HepG2 (cell line): ENCODE results near the gene RPTOR. TPM values are rescaled to one million over a fixed set of nuclear protein-coding genes. Genes with fewer than 3 reads are reported as not detected.

Experiments
- ATM ChIP-seq: fragments of 450-650 bp; IDR thresholded peaks from 2 replicates; pipeline ENCODE4 v1.7.1; 2017; ENCODE audit warnings: mild to moderate bottlenecking, borderline replicate concordance
- ETV6 ChIP-seq: sonication (generic); formaldehyde crosslinking; conservative IDR thresholded peaks from 2 replicates; pipeline ENCODE4 v1.4.0; 2020; ENCODE audit warnings: missing genetic modification reagents
- GTF3A ChIP-seq: sonication (generic); formaldehyde crosslinking; conservative IDR thresholded peaks from 2 replicates; pipeline ENCODE4 v1.4.0; 2020; ENCODE audit warnings: mild to moderate bottlenecking, missing genetic modification reagents
- HINFP ChIP-seq: sonication (generic); formaldehyde crosslinking; IDR thresholded peaks from 2 replicates; pipeline ENCODE4 v1.4.0; 2020; ENCODE audit warnings: low read depth, mild to moderate bottlenecking, missing genetic modification reagents
- HMG20A ChIP-seq: IDR thresholded peaks from 2 replicates; pipeline ENCODE4 v1.6.1; 2016; ENCODE audit warnings: borderline replicate concordance
- HNF4A ChIP-seq: sonication (generic); formaldehyde crosslinking; IDR thresholded peaks from 2 replicates; pipeline ENCODE4 v1.4.0; 2020; ENCODE audit warnings: missing genetic modification reagents
- IRX3 ChIP-seq: sonication (generic); formaldehyde crosslinking; IDR thresholded peaks from 2 replicates; pipeline ENCODE4 v1.8.1; 2023; ENCODE audit warnings: mild to moderate bottlenecking, low read depth, missing genetic modification reagents, borderline replicate concordance
- PATZ1 ChIP-seq: sonication (generic); formaldehyde crosslinking; IDR thresholded peaks from 2 replicates; pipeline ENCODE4 v1.4.0; 2020; ENCODE audit warnings: missing genetic modification reagents
- PITX1 ChIP-seq: sonication (generic); formaldehyde crosslinking; IDR thresholded peaks from 2 replicates; pipeline ENCODE4 v1.5.1; 2020; ENCODE audit warnings: mild to moderate bottlenecking, missing genetic modification reagents
- SIX4 ChIP-seq: sonication (generic); formaldehyde crosslinking; IDR thresholded peaks from 2 replicates; pipeline ENCODE4 v1.4.0; 2020; ENCODE audit warnings: missing genetic modification reagents
- TFE3 ChIP-seq: IDR thresholded peaks from 2 replicates; pipeline ENCODE4 v1.6.1; 2016
- ZBTB4 ChIP-seq: sonication (generic); formaldehyde crosslinking; IDR thresholded peaks from 2 replicates; pipeline ENCODE4 v1.4.0; 2020; ENCODE audit warnings: missing genetic modification reagents, mild to moderate bottlenecking, borderline replicate concordance
- ZBTB46 ChIP-seq: sonication (generic); formaldehyde crosslinking; IDR thresholded peaks from 2 replicates; pipeline ENCODE4 v1.4.0; 2020; ENCODE audit warnings: mild to moderate bottlenecking, missing genetic modification reagents, borderline replicate concordance
- ZBTB7B ChIP-seq: sonication (generic); formaldehyde crosslinking; IDR thresholded peaks from 2 replicates; pipeline ENCODE4 v1.4.0; 2020; ENCODE audit warnings: missing genetic modification reagents
- ZMYM2 ChIP-seq: sonication (generic); formaldehyde crosslinking; IDR thresholded peaks from 2 replicates; pipeline ENCODE4 v1.8.0; 2022; ENCODE audit warnings: mild to moderate bottlenecking, missing genetic modification reagents
- ZNF124 ChIP-seq: sonication (generic); formaldehyde crosslinking; IDR thresholded peaks from 2 replicates; pipeline ENCODE4 v1.4.0; 2020; ENCODE audit warnings: missing genetic modification reagents
- ZNF430 ChIP-seq: sonication (generic); formaldehyde crosslinking; IDR thresholded peaks from 2 replicates; pipeline ENCODE4 v1.9.0; 2021; ENCODE audit warnings: mild to moderate bottlenecking, missing genetic modification reagents
- ZNF577 ChIP-seq: sonication (generic); formaldehyde crosslinking; IDR thresholded peaks from 2 replicates; pipeline ENCODE4 v1.4.0; 2020; ENCODE audit warnings: mild to moderate bottlenecking, low read depth, missing genetic modification reagents, borderline replicate concordance
- ZNF598 ChIP-seq: sonication (generic); formaldehyde crosslinking; IDR thresholded peaks from 2 replicates; pipeline ENCODE4 v1.5.1; 2020; ENCODE audit warnings: mild to moderate bottlenecking, missing genetic modification reagents, borderline replicate concordance
- polyA plus RNA-seq, 8 experiments: library from polyadenylated mRNA; depleted of rRNA in 3 of 8; stranded (reverse) in 7 of 8; unstranded in 1 of 8; fragments of >200 nt; fragmentation: Illumina TruSeq in 4 of 8; extraction: Trizol in 4 of 8; gene quantifications; 2 replicates each; pipeline versions ENCODE4 v1.2.1 to v1.2.3, GENCODE V29; 2011 to 2016; ENCODE audit warnings: low read depth in 4 of 8, missing spikeins in 1 of 8, mixed read lengths in 1 of 8; ENCODE audit not compliant: insufficient read depth in 1 of 8
- total RNA-seq, 5 experiments: library from RNA; depleted of rRNA; stranded (reverse); fragments of >200 nt; fragmentation: Illumina TruSeq; extraction: Trizol; gene quantifications; 2 replicates each; pipeline ENCODE4 v1.2.3, GENCODE V29; 2016; ENCODE audit warnings: low read depth in 1 of 5

Gene RPTOR
- total and polyA plus RNA-seq, 2 of the 13 experiments (the other 11 are each of a cell fraction or from before 2014, with no cell fraction given): 6.6 to 25.3 TPM

GRCh38 chr17:80990921-80991644 lies 446.4 kb downstream of the RPTOR start (continued):
- peak; percentile 69; the same call in 1 of the 2 replicates for TF ChIP-seq ZMYM2 (CRISPR knock-in tag)
- TF ChIP-seq ZBTB4 (CRISPR knock-in tag): no peak
- TF ChIP-seq ATM: no peak
- no peak for TF ChIP-seq ZNF598
- peak; percentile 6; the same call in 1 of the 2 replicates for TF ChIP-seq TFE3 (CRISPR knock-in tag)
- peak; percentile 70; the same call in 1 of the 2 replicates for TF ChIP-seq ZBTB46 (CRISPR knock-in tag)
- TF ChIP-seq GTF3A (CRISPR knock-in tag): peak; percentile 93; the same call in 1 of the 2 replicates
- TF ChIP-seq HMG20A (CRISPR knock-in tag): no peak
- 0 out of 2 replicates have a peak, but pooled peaks have one; percentile 34 for TF ChIP-seq ZNF577 (CRISPR knock-in tag)
- peak; percentile 67; the same call in 1 of the 2 replicates for TF ChIP-seq ZNF430 (CRISPR knock-in tag)
- peak; percentile 30; the same call in 1 of the 2 replicates for TF ChIP-seq PITX1 (CRISPR knock-in tag)
- no peak for TF ChIP-seq IRX3 (CRISPR knock-in tag)
- TF ChIP-seq HNF4A (CRISPR knock-in tag): peak; percentile 81
- no peak for TF ChIP-seq ZNF124 (CRISPR knock-in tag)
- peak; percentile 83 for TF ChIP-seq PATZ1
- no peak for TF ChIP-seq SIX4 (CRISPR knock-in tag)
- peak; percentile 50; the same call in 1 of the 2 replicates for TF ChIP-seq ZBTB7B
- TF ChIP-seq HINFP (CRISPR knock-in tag): peak; percentile 66; the same call in 1 of the 2 replicates
- TF ChIP-seq ETV6 (CRISPR knock-in tag): 0 out of 2 replicates have a peak, but pooled peaks have one; percentile 19
